Central memory CD4-positive, alpha-beta T cell (primary cell): ENCODE data around the gene RFC2.
A peak's percentile ranks its signal among the peaks of the same experiment; 100 is the strongest.

Experiments
- DNase-seq: peaks from one replicate; pipeline ENCODE4 v3.0.0; 2022
- total RNA-seq, 3 experiments: gene quantifications; one replicate each; lab custom pipeline; 2026; lab: John Stamatoyannopoulos, UW

RFC2 gene
- 13.1 to 54.1 (median 14.5) reads per million in 3 experiments for total RNA-seq

DNA sequence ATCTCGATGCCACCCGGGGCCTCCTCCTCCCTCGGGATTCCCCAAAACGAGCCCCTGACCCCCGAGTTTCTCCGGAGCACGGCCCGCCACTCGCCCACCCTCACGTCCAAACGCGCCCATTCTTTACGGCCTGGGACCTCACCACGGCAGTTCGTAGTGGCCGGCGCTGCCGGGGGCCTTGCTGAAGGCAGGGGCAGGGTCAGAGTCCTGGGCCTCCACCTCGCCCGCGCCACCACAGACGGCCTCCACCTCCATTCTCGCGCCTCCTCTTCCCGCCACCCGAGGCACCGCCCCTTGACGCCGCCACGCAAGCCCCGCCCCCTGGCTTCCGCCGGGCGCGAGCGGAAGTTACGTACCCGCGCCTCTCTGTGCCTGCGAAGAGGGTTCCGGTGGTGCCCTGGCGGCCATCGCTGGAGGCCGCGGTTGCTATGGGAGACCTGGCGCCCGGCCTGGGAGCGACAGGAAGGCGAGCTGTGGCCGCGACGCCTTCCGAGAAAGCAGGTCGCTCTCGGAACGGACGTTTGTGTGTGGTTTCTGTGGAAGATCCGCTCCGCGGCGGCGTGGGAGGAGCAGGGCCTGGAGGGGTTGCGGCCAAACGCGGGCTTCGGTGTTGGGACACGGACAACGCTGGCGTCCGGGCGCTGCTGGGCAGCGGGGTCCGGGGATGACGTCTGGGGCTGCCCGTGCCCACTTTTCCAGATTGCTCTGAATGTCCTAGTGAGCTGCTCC is at the start of gene RFC2:
TSS of gene RFC2 (minus strand) at position 271 of the 729 bp plus-strand sequence. CDS start at position 255, 16 bp downstream.
- peak; percentile 96 for DNase-seq

DNA sequence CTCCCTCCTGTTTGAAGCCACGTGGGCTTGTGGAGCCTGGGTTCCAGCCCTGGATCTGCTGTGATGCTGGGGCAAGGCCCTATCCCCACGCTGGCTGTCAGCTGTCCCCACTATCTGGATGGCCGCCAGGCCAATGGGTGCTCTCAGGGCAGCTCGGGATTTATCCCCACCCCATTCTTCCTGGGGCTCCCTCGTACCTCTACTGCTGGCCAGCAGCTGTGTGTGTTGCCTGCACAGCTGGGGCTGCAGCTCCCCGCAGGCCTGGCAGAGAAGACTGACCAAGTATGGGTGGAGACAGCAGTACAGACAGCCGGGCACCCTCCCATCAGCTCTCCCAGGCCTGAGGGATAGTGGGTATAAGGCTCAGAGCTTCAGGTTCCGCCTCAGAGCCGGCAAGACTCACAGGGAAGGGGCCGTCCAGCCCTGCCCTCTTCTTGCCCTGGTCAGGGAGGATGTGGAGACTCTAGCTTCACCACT is 48.6 kb upstream of the RFC2 start:
- DNase-seq: no peak

DNA sequence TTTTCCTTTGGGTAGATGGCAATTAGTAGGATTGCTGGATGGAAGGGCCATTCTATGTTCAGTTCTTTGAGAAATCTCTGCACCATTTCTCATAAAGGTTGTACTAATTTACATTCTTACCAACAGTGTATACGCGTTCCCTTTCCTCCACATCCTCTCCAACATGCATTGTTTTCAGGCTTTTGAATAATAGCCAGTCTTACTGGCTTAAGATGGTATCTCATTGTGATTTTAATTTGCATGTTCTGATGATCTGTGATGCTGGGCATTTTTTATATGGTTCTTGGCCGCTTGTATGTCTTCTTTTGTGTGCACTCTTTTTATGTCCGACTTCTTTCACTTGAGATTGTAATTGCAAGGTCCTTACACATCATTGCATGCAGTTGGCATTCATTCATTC is 46.7 kb upstream of the RFC2 start:
- no peak for DNase-seq

DNA sequence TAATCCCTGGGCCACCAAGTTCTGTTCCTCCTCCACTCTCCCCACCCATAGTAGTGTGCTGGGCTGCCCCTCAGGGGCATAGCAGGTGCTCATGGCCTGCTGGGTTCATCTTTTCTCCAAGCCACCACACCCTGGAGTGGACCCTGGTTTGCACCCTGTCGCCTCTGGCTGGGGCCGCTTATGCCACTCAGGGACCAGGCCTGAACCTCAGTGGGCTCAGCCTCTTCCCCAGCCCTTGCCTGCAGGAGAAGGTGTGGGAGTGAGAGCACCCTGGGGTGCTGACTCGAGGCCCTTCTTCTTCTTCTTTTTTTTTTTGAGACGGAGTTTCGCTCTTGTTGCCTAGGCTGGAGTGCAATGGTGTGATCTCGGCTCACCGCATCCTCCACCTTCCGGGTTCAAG is 45.2 kb upstream of the RFC2 start:
- no peak for DNase-seq

GRCh38 chr7:74297516-74298233 is 43.5 kb upstream of the RFC2 start:
- no peak for DNase-seq

DNA sequence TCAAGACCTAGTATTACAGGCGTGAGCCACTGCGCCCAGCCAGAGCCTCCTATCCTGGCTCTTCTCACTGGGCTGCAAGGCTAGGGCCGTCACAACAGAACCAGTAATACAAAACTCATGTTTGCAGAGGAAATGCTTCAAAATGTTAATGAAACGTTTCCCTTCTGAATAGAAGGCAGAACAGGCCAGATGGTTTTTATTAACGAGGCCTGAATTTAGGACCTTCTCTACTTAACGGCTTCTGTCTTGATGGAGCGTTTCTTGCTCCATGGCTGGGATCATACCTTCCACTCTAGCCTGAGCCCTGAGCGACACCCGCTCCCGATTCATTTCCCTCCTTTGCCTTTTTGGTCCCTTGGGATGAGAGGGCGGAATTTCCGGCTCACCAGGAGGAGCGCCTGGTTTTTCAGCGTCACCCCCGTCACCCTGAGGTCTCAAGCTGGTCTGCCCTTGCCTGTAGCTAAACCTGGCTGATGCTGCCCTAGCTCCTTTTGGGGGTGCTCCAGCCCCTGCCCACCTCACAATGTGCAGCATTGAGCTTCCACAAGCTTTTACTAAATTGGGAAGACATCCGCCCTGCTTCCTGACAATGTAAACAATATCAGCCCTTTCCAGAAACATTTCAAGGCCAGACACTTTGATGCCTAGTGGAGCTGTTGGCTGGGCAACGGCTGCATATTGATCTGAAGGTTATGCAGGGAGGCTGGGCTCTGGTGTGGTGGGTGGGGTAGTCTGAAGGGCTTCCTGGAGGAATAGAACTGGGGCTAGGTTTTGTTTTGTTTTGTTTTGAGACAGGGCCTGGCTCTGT is 40.2 kb upstream of the RFC2 start:
- DNase-seq: no peak

GRCh38 chr7:74293577-74293908 is 39.3 kb upstream of the RFC2 start:
- DNase-seq: no peak

DNA sequence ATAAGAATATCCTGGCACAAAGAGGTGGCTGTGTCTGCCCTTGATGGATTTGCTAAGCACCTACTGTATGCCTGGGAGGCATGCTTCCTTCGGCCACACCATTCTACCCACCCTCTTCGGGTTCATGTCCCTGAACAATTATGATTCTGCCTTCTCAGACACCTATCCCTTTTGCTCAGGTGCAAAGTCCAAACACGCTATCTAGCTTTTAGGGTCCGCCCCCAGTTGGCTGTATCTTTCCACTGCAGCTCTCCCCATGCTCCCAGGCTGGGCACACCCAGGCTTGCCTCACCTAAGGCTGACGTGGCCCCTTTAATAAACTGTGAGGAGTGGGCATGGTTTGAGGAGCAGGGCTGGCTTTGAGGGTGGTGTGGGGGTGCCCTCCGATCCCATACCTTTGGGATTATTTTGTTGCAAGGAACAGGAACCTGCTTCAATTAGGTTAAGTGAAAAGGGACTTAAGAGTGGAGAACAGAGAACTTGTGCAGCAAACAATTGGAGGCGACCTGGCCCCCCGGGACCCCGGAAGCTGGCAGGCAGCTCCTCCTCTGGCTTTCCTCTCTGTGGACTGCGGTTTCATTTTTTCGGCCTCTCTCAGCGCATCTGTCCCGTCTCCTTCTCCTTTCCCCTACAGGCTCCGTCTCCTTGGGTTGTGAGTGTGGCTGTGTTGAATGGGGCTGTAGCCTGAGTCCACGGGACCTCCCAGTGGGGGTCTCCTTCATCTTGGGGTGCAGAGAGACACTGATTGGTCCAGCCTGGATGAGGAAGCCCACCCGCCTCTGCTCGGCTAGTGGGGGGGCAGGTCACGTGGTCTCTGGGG is 38.8 kb upstream of the RFC2 start:
- no peak for DNase-seq

DNA sequence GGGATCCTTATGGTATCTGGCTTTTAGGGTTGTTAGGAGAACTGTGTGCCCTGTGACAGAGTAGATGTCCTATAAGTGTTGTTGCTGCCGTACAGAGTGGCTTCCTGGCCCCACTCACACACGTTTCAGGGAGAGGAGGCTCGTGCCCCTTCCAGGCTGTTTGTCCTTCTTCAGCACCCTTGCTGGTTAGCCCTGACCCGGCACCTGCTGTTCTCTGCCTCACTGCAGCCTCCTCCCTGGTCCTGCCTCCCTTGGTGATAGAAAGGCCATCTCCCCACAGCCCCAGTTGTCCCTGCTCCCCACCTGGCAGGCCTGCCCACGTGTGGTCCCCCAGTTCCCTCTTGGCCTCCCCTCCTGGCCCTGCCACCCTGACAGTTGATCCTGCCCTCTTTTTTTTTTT is 37.3 kb upstream of the RFC2 start:
- DNase-seq: no peak

DNA sequence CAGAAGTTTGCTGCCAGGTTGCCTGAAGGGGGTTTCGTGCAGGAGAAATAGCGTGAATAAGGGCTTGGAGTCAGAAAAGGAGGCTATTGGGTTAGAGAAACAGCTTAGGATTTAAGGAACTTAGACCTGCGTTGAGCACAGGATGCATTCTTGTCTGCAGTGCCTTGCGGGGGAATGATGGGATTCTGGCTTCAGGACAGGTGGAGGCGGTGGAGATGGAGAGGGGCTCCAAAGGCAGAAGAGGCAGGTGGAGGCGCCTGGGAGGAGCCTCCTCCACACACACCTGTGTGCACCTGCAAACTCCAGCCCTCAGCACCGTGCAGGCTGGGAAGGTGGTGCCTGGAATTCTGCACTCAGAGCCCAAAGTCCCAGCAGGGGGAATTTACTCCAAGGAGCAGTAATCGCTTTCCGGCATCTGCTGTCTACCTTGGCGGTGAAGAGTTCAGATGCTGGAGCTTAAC is 36.8 kb upstream of the RFC2 start:
- DNase-seq: no peak

DNA sequence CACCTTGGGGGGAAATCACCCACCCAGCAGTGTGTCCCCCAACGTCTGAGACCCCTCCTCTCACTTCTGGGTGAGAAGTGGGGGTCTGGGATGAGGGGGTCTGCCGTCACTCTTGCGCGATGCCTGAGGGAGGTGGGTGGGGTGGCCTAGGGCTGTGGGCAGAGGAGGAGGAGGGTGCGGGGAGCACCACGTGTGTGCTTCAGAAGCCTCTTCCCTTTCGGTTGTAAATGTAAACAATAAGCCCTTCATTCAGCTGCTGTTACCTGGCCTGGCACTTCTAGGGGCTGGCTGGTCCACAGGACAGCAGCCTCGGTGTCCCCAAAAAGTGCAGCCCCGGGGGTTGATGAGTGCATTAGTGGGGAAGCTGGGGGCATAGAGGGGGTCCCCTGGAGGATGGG is 36.4 kb upstream of the RFC2 start:
- no peak for DNase-seq

DNA sequence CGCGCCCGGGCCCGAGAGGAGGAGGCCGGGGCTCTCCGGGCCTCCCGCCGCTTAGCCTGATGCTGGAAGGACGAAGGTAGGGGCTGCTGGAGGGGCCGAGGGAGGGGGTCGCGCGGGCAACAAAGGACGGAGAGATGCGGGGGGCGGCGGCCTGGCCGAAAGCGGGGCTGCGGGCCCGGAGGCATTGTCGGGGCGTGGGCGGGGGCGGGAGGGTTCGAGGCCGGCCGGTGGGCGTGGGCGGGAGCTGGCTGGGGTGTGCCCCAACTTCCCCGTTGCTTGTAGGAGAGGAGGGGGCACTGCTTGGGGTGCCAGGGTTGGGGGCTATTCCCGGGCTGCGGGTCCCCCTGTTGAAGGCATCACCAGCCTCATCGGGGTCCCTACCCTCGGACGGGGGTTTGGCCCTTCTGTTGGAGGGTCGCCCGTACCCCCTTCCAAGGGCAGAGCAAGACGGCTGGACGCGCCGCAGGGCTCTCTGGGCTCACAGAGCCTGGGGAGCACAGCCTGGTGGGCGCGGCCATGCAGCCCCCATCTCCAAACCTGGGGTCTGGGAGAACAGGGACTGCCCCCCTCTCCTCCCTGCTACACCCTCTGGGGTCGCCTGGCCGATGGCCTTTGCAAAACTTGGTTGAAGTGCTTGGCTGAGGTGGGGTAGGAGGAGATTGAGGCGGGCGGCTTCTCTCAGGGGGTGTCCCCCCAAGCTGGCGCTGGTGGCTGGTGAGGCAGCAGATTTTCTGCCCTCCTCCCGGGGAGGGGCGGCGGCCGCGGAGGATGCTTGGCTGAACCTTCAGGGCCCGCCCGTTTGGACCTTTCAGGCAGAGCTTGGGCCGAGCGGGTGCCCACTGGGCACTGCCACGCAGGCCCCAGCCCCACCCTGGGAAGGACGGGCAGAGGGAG is 35.7 kb upstream of the RFC2 start:
- DNase-seq: peak; percentile 19

- peak; percentile 61 for DNase-seq
These were observed 34.9 kb upstream of the RFC2 start, which contains the start of gene CLIP2 for GRCh38 chr7:74289018-74289658. Gene CLIP2 (plus strand): TSS chr7:74289407. CDS start chr7:74317547, 28,140 bp downstream.

GRCh38 chr7:74288034-74288881 is 34.1 kb upstream of the RFC2 start:
- DNase-seq: no peak

DNA sequence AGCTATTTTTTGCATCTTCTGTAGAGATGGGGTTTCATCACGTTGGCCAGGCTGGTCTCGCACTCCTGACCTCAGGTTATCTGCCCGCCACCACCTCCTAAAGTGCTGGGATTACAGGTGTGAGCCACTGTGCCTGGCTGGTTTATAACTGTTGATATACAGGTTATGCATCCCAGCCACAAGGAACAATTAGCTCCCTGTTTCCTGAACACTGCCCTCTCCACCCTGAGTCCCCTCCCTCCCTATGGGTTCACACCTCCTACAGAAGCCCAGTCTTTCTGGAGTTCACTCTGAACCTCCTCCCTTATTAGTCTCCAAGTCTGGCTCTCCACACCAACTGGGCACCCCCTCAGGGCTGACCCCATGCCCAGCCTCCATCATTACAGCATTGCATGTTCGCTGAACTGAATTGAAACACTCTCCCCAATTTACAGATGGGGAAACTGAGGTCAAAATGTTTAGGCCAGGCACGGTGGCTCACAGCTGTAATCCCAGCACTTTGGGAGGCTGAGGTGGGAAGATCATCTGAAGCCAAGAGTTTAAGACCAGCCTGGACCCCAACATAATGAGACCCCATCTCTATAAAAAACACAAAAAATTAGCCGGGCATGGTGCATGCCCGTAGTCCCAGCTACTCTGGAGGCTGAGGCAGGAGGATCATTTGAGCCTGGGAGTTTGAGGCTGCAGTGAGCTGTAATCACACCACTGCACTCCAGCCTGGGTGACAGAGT is 33.3 kb upstream of the RFC2 start:
- no peak for DNase-seq

DNA sequence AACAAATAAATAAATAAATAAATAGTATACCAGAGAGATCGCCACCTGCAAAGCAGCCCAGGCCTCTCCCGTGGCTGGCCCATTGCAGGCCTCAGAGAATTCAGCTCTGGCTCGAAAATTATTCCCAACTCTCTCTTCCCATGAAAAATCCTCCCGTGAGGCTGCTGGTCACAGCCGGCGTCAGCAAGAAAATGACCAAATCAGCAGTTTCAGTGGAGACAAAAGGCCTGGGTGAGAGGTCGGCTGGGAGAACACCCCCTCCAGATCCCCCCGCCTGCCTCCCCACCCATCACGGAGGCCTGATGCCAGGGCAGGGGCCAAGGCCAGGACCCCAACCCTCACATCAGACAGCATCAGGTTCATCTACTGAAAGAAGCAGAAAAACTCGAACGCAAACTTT is 31.9 kb upstream of the RFC2 start:
- no peak for DNase-seq

DNA sequence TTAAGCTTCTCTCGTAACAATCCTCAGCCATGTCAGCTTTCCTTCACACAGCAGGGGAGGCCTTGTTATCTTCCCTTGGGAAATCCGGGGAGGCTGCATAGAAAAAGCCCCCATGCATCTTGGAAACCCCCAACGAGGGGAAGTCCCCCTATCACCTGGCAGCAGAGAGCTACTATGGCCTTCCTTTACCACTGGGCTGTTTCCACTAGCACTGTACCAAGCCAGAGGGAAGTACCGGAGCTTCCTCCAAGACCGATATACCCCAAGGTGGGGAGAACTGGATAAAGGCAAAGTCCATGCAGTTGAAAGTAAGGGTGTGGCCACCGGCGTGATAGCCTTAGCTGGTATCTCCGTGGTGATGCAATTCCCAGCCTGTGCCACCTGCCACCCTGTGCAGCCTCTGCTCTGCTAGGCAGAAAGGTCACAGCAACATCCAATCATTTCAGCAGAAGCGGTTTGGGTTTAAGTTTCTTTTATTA is 30.6 kb upstream of the RFC2 start:
- no peak for DNase-seq

- DNase-seq: no peak
These were observed 29.8 kb upstream of the RFC2 start for GRCh38 chr7:74283858-74284447.
